ENCODE results near the gene DHRS13.
"Not testable (repeated sequence)": the region's sequence is repeated elsewhere in the genome, so short reads cannot be mapped to it uniquely, and the experiment has no call there.

- not testable (repeated sequence) for TF ChIP-seq CTCF (IDR thresholded peaks at IDR 0.05; ENCODE audit: extremely low read depth in 1 of 2, insufficient read depth in 1 of 2, low read depth in 1 of 2, low read length in 2 of 2); POLR2AphosphoS5 (IDR thresholded peaks at IDR 0.05; ENCODE audit: insufficient read depth, low read depth, low read length); POLR2A (IDR thresholded peaks at IDR 0.05; ENCODE audit: low read depth, low read length); MYC (IDR thresholded peaks at IDR 0.05; ENCODE audit: low read depth, low read length); EZH2 (IDR thresholded peaks at IDR 0.05; ENCODE audit: borderline replicate concordance, low read depth, low read length, severe bottlenecking); MAX (IDR thresholded peaks at IDR 0.05; ENCODE audit: insufficient read depth, insufficient read length); JUN (IDR thresholded peaks at IDR 0.05; ENCODE audit: borderline replicate concordance, insufficient read depth, insufficient read length, low read depth); FOS (IDR thresholded peaks at IDR 0.05; ENCODE audit: borderline replicate concordance, insufficient read depth, low read length); GATA2 (IDR thresholded peaks at IDR 0.05; ENCODE audit: insufficient read depth, insufficient read length, low read depth, low read length)
These were observed 9.4 kb downstream of the DHRS13 start for GRCh38 chr17:28893248-28894183.

All from endothelial cell of umbilical vein (primary cell).